ENCODE results near the gene TBC1D3B.
"Not testable (repeated sequence)": the region's sequence is repeated elsewhere in the genome, so short reads cannot be mapped to it uniquely, and the experiment has no call there.

Gene TBC1D3B

GRCh38 chr17:36209575-36209974 is 33.1 kb upstream of the TBC1D3B start:
- DNase-seq (ENCODE audit: low spot score), result no peak
- Histone ChIP-seq H3K27ac (no peak overlapping the region), H3K4me3 (no peak overlapping the region)
- no peak for TF ChIP-seq CTCF (IDR thresholded peaks at IDR 0.05)

- DNase-seq (ENCODE audit: low spot score); H3K27ac ChIP-seq; H3K4me3 ChIP-seq: not testable (repeated sequence)
Measured at GRCh38 chr17:36207383-36207782, 30.9 kb upstream of the TBC1D3B start.

GRCh38 chr17:36206486-36206821 is 30.0 kb upstream of the TBC1D3B start:
- H3K4me3 ChIP-seq; H3K27ac ChIP-seq; DNase-seq (ENCODE audit: low spot score): not testable (repeated sequence)

- no peak for TF ChIP-seq CTCF (IDR thresholded peaks at IDR 0.05)
- no peak overlapping the region for H3K27ac ChIP-seq
Measured at GRCh38 chr17:36205637-36206485, 29.4 kb upstream of the TBC1D3B start.

GRCh38 chr17:36204724-36205500 is 28.5 kb upstream of the TBC1D3B start:
- no peak for DNase-seq (ENCODE audit: low spot score)
- TF ChIP-seq CTCF (IDR thresholded peaks at IDR 0.05), result no peak
- Histone ChIP-seq H3K4me3 (no peak overlapping the region), H3K27ac (no peak overlapping the region)

More at GRCh38 chr17:36205637-36206485, 29.4 kb upstream of the TBC1D3B start:
- no peak overlapping the region for H3K4me3 ChIP-seq
- no peak for DNase-seq (ENCODE audit: low spot score)

- no peak for TF ChIP-seq CTCF (IDR thresholded peaks at IDR 0.05)
- H3K4me3 ChIP-seq, result no peak overlapping the region
- no peak for DNase-seq (ENCODE audit: low spot score)
- no peak overlapping the region for H3K27ac ChIP-seq
Measured at GRCh38 chr17:36203335-36203734, 26.9 kb upstream of the TBC1D3B start.

GRCh38 chr17:36201506-36201905 is 25.1 kb upstream of the TBC1D3B start:
- H3K4me3 ChIP-seq; DNase-seq (ENCODE audit: low spot score); H3K27ac ChIP-seq: not testable (repeated sequence)

GRCh38 chr17:36201102-36201501 is 24.7 kb upstream of the TBC1D3B start:
- DNase-seq (ENCODE audit: low spot score); H3K4me3 ChIP-seq; H3K27ac ChIP-seq: not testable (repeated sequence)

- DNase-seq (ENCODE audit: low spot score), result no peak
- no peak overlapping the region for H3K4me3 ChIP-seq
- H3K27ac ChIP-seq, result no peak overlapping the region
- no peak for TF ChIP-seq CTCF (IDR thresholded peaks at IDR 0.05)
Measured at GRCh38 chr17:36198831-36199465, 22.5 kb upstream of the TBC1D3B start.
